Fibroblast of skin of abdomen (primary cell): ENCODE results near the gene PTPRF.
"Not testable (repeated sequence)": the region's sequence is repeated elsewhere in the genome, so short reads cannot be mapped to it uniquely, and the experiment has no call there.

ENCODE experiments used
- DNase-seq: peaks from one replicate; pipeline ENCODE4 v3.0.0-alpha.2; 2013

PTPRF gene

GRCh38 chr1:43538143-43538487 is 7.4 kb downstream of the PTPRF start:
- DNase-seq, result no peak

- DNase-seq, result no peak
Observed at GRCh38 chr1:43538969-43539368, 8.3 kb downstream of the PTPRF start.

DNA sequence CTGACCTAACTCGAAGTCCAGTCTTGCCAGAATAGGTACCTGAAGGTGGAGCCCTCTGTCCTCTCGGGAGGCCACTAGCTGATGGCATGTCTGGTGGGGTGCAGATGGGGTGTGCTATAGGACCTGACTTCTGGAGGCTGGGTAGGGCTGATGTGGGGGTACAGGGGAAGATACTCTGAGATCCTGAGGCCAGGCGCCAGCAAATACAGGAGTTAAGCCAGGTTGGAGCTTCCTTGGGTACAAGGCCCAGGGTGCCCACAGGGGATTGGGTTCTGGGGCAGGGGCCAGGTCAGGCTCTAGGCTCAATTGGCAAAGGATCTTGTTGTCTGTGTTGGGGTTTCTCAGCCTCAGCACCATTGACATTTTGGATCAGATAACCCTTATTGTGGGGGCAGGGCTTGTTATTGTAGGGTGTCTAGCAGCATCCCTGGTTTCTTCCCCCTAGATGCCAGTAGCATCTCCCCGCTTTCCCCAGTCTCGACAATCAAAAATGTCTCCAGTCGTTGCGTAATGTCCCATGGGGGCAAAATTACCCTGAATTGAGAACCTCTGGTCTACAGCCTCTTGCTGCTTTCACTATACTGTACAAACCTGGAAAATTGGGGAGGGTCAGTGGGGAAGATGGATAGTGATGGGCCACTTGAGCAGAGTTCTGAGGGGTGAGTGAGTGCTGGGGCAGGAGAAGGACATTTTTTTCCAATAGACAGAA is 9.2 kb downstream of the PTPRF start:
- no peak for DNase-seq

DNA sequence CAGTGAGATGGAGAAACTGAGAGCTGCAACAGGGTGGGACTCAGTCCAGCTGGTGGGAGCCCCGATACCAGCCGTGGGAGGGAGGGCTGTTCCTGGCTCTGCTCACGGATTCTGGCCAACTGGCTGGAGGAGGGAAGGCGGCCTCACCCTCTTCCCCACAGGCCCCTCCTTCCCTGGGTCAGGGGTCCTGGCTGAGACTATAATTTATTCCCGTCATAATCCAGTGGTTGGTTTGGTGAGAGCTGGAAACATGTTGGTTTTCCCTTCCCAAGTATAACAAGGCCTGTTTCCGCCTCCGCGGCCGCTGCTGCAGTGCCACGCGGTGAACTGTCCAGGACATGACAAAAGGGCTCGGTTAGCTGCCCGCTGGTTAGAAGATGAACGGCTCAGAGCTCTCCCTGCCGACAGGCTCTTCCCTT is 10.0 kb downstream of the PTPRF start:
- no peak for DNase-seq

DNA sequence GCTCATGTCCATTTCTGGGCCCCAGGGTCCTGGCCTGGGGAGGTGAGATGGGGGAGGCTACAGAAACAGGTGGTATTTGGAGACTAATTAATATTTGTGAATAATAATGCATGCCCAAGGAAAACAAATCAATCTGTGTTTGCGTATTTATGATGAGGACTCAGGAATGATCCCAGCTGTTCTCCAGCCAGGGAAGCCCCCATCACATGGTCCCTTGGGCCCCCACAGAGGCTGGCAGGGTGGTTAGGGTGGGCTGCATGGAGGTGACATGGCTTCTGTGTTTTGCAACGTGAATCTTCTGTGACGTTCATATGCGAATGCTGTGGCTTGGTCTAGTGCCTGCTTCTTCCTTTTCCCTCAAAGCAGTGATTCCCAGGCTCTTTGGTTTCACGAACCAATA is 10.5 kb downstream of the PTPRF start:
- no peak for DNase-seq

DNA sequence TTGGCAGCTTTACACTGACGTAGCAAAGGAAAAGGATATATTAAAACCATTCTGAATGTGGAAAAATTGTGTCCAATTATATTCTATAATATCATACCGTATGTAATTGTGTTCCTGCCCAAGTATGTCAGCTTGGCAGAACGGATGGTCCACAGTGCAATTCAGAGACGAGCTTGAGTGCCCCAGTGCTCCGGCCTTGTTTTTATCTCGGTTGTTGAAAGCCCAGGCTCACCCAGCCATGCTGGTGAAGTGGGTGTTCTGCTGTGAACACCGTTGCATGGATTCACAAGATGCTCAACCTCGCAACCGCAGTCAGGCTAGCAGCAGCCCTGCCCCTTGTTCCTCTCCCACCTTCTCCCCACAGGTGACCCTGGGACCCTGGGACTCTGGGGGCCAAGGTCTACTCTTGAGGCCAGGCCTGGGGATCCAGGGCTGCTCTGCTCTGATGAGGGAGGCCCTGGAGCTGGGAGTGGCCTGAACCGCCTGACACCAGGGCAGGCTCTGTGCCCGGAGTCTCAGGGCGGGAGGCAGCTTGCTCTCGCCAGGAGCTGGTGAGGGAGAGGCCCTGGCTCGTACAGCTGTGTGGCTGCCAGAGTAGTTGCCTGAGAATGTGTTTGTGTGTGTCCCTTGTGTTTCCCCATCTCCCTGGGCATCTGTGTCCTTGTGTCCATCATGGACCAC is 11.2 kb downstream of the PTPRF start:
- no peak for DNase-seq

- no peak for DNase-seq
Observed at GRCh38 chr1:43542527-43543458, 12.1 kb downstream of the PTPRF start.

GRCh38 chr1:43543567-43543966 is 12.9 kb downstream of the PTPRF start:
- no peak for DNase-seq

DNA sequence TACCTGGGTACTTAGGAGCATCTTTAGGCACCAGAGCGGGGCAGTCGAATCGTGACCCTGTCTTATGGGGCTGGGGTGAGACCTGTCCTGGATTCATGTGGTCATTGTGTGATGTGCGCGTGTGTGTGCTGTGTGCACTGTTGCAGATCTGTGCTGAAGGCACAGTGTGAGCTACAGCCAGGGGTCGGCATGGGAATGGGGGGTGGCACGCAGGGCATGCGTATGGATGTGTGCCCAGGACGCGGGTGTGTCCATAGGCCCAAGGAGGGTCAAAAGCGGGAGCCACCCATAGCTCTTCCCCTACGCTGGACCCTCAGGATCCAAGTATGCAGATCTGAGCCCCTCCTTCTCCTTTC is 14.6 kb downstream of the PTPRF start:
- DNase-seq, result no peak

DNA sequence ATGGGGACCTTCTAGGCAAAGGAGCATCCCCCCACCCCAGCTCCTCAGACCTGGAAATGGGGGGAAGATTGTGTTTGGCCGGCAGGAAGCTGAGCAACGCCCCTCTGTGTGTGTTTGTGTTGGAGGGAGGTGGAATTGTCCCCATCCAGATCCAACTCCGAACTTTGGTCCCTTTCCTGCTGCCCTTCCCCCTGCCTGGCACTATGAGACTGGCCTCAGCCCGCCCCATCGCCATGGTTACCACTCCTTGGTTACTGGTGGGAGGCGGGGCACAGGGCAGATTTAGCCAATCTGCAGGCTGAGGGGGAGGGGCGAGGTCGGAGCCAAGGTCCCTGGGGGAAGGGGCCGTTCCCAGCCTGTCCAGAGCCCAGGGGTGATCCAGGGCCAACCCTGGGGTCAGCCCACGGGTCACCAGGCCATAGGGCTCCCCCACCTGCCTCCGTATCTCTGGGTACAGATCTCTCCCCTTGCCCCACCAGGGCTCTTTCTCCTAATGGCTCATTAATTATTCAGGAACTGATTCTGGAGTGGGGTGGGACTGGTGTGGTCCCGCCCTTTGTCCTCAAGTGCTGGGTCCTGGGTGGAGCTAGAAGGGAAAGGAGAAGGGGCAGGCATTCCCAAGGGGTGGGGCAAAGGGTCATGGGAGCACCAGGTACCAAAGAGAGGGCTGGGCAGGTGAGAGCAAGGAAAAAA is 15.2 kb downstream of the PTPRF start:
- DNase-seq, result peak; percentile 14

DNA sequence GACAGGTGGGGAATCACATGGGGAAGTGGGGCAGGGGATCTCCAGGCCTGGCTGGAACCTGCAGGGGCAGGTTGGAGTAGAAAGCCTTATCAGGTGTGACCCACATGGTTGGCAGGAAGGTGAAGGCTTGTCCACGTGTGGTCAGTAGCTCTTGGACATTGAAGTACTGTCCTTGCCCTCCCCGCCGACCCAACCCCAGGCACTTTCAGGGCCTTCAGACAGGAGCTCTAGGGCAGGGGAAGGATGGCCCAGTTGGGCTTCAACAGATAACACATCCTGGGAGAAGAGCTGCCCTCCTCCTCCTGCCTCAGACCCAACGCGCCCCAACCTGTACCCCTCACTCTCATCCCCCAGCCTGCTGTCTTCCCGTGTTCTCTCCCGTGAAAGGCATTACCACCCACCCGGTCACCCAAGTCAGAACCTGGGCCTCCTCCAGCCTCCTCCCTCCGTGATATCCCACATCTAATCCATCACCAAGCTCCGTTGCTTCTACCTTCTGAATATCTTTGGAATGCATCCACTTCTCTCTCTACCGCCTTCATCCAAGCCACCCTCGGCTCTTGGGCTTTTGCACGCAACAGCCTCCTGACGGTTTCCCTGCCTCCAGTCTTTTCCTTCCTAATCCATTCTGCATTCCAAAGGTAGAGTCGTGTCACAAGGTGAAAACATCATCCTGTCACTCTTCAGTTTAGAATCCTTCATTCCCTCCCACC is 15.9 kb downstream of the PTPRF start:
- DNase-seq, result no peak

- DNase-seq, result no peak
Observed at GRCh38 chr1:43547538-43548072, 16.9 kb downstream of the PTPRF start.

GRCh38 chr1:43548285-43549271 is 17.9 kb downstream of the PTPRF start:
- DNase-seq, result peak; percentile 38

- DNase-seq, result not testable (repeated sequence)
Observed at GRCh38 chr1:43549394-43549793, 18.7 kb downstream of the PTPRF start.

DNA sequence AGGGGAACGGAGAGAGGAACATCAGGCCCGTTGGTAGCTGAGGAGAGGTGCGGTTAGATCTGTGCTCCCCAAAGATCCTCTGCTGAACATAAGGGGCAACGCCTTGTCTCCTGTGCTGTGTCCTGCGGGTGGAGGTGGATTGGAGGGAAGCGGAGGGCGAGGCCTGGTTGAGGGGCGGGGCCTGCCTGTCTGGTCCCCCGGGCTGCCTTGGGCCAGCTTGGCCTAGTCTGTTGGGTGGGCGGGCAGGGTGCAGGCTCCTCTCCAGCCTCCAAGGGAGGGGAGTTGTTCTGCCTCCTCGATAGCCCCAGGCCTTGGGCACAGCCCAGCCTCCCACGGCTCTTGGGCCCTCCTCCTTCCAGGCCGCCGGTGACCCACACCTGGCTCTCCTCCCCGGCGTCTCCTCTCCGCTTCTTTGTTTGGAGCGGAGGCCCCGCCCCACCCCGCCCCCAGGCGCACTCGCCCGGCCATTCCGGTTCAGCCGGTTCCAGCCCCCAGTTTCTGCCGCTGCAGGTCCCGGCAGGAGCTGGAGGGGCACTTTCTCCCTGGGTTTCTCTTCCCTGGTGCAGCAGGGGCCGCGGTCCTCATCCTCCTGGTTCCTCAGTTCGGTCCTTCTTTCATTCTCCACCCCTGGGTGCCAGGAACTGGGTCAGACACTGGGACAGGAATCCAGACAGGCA is 19.4 kb downstream of the PTPRF start:
- DNase-seq, result no peak

DNA sequence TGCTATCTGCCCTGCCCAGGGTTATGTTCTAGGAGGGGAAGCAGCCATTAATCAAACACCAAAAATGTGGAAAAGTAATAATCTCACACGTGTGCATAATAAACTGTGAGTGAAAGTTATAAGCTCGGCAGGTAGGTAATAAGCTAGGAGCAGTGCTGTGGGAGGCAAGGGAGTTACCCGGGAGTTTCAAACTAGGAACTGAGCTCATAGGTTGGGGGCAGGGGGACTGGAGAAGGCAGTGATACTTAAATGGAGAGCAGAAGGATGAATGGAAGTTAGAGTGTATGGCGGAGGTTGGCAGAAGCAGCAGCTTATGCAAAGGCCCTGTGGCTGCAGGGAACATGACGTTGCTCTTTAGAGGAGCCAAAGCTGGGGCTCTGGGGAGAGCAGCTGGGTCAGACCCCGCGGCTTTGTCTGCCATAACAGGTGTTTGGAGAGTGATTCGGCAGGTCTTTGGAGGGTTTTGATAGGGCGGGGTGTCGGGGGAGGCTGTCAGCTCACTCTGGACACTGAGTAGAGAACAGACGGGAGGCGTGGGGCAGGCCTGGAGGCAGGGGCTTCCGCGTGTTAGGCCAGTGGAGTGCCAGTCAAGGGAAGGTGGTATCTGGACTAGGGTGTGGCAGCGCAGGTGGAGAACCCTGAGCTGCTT is 20.0 kb downstream of the PTPRF start:
- no peak for DNase-seq

DNA sequence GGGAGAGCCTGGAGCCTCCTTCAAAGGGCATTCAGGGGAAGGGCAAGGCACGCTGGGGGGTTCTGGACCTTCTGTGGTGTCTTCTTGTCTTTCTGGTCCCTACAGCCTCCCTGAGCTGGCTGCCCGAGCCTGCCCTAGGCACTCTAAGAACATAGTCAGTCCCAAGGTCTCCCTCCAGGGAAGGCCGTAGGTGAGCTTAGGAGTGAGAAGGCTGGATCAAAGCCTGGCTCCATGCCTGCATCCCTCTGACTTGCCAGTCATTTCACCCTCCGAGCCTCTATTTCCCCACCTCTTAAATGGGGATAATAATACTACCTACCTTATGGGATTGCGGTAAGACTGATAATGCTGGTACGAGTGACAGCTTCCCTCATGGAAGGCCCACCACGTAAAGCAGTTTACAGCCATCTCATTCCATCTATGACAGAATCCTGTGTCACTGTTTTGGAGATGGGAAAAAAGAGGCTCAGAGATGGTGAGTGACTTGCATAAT is 20.8 kb downstream of the PTPRF start:
- DNase-seq, result no peak

- no peak for DNase-seq
Observed at GRCh38 chr1:43552059-43552742, 21.5 kb downstream of the PTPRF start.

DNA sequence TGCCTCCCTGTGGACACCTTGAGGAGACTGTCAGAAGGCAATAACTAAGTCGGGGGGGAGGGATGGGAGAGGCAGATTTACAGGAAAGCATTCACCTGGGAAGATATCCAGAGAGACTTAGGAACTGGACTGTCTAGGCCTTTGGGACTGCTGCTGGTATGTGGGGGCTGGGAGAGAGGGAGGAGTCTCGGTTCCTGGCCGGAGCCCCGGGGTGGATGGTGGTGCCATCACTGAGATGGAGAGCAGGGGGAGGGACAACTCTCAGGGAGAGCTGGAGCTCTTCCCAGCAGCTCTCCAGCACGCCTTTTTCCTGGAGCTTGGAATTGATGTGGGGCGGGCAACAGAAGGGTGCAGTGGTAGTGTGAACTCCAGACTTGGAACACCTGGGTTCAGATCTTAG is 22.1 kb downstream of the PTPRF start:
- DNase-seq, result peak; percentile 58
